GM19395 (cell line): ENCODE data around the gene TMEM259.

Source experiments
- ATAC-seq: cut with Tn5 transposase; IDR thresholded peaks from one replicate; pipeline ENCODE4 v1.9.1; 2021; ENCODE audit warnings: mild to moderate bottlenecking, moderate library complexity; ENCODE audit not compliant: unreplicated experiment

TMEM259 gene

DNA sequence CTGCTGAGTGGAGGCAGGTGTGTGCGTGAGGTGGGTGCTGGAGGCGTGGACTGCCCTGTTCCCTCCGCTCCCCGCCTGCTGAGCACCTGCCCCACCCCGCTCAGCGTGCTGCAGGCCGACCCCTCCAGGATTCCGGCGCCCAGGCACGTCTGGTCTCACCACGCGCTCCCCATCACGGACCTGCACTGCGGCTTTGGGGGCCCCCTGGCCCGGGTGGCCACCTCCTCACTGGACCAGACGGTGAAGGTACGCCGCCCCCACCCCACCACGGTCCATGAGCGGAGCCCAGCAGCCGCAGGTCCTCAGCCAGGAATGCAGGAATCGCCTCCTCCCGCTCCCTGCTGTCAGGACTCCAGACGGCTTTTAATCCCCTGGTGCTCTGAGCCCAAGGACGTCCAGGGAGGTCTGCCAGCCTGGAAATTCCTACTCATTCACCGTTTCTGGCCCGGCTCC lies 30.8 kb downstream of the TMEM259 start:
- no peak for ATAC-seq

GRCh38 chr19:989381-990081 lies 31.4 kb downstream of the TMEM259 start:
- ATAC-seq: no peak

DNA sequence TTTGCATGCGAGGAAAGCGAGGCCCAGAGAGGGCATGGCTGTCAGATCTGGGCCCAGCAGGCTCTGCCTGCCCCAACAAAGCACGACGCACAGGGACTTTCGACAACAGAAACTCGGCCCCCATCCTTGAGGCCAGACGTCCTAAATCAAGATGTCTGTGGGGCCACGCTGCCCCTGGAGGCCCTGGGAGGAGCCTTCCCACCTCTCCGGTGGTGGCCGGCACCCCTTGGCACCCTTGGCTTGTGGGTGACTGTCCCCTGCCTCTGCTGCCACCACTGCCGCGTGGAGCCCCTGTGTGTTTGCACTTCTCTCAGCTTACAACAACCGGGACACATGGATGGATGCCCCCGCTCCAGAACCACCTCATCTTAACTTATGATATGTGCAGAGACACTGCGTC lies 32.4 kb downstream of the TMEM259 start:
- ATAC-seq: no peak

- no peak for ATAC-seq
Observed at GRCh38 chr19:988081-988480, 32.8 kb downstream of the TMEM259 start.

GRCh38 chr19:986083-986482 lies 34.8 kb downstream of the TMEM259 start:
- no peak for ATAC-seq

DNA sequence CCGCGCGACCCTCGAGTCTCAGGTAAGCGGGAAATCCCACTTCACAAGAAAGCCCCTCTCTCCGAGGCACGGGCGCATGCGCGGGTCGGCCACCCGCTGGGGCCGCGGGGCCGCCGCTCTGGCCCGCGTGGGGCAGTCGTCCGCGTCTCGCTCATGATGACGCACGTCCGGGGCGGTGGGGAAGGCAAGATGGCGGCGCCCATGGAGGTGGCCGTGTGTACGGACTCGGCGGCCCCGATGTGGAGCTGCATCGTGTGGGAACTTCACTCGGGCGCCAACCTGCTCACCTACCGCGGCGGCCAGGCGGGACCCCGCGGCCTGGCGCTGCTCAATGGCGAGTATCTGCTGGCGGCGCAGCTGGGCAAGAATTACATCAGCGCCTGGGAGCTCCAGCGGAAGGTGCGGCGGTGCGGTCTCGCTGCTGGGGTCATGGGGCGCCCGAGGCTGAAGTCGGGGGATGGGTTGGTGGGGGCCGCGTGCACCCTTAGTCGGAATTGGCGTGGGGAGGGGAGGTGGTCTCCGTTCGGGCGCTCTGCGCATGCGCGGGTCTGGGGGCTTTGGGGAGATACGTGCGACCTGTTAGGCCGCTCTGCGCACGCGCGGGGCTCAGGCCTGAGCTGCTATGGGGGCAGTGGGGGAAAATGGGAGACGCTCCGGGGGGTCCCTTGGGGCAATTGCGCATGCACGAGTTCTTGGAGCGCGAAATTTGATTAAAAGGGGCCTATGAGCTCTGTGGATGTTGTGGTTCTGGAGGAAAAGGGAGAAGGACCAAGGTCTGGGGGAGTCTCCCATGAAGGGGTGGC lies 36.6 kb downstream of the TMEM259 start, which contains the start of gene WDR18:
TSS of gene WDR18 (plus strand) at position 181 of the 803 bp plus-strand sequence. CDS start at position 190, 9 bp downstream.
- ATAC-seq: peak; percentile 65

GRCh38 chr19:982567-983170 lies 38.3 kb downstream of the TMEM259 start:
- no peak for ATAC-seq

- ATAC-seq: no peak
Observed at GRCh38 chr19:980133-980998, 40.6 kb downstream of the TMEM259 start.

GRCh38 chr19:979318-979741 lies 41.6 kb downstream of the TMEM259 start:
- ATAC-seq: no peak

GRCh38 chr19:977058-977464 lies 43.9 kb downstream of the TMEM259 start:
- no peak for ATAC-seq

- ATAC-seq: no peak
Observed at GRCh38 chr19:976476-976875, 44.4 kb downstream of the TMEM259 start.

- ATAC-seq: no peak
Observed at GRCh38 chr19:974564-975257, 46.2 kb downstream of the TMEM259 start.

DNA sequence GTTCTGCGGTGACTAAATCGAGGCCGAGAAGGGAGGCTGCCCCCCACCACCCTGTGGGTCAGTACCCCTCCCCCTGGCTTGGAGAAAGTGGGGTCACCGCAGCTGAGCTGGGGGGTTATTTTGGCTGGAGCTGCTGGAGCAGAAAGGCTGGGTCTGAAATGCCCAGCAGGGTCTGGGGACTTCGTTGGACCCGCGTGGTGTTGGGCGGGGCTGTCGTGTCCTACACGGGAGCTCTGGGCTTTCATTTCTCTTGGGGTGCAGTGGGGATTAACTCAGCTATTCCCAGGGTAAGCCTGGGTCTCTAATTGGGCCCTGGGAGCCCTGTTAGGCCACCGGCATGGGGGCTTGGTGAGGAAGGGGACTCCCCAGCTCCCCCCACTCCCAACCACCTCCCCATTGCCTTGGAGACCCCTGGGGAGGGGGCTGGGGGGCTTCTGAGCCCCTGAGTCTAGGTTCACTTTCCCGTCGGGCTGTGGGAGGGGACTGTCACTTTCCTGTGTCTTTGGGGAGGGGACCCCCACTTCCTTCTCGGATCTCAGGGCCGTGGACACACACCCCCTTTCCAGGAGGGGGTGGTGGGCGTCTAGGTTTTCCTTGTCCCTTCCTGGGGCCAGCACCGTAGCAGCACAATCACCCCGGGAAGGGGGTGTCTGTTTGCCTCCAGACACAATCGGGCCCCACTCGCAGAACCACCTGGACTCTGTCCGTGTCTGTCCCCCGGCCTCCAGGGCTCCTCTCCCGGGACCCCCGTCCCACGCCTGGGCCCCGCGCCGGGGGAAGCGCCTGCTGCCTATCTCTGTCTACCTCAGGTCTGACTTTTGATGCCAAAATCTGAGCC lies 47.0 kb downstream of the TMEM259 start:
- ATAC-seq: no peak

- no peak for ATAC-seq
Observed at GRCh38 chr19:972281-972680, 48.6 kb downstream of the TMEM259 start.

DNA sequence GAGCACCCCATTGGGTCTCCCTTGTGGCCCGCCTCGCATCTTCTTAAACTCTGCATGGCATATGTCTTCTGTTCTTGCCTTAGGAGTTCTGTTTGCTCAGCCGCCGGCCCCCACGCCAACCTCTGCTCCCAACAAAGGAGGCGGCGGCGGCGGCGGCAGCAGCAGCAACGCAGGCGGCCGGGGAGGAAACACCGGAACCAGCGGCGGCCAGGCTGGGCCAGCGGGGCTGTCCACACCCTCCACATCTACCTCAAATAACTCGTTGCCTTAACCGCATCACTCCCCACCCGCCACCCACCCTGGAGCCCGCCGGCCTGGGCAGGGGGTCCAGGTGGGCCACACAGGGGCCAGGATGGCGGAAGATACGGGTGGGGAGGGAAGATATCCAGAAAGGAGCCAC lies 49.1 kb downstream of the TMEM259 start:
- ATAC-seq: no peak

DNA sequence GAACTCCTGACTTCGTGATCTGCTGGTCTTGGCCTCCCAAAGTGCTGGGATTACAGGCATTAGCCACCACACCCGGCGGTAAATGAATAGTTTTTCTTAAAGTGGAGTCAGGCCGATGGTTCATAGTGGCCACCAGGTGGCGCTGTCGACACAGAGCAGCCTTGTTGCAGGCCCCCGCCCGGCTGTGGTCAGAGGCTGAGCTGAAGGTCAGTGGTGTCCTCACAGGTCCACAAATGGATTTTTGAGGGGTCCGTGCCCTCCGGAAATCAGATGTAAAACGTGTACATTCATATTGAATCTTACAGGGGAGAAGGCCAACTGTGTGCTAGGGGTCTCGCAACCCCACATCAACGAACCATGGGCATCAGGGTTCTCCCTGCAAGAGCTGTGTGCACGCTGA lies 50.2 kb downstream of the TMEM259 start:
- no peak for ATAC-seq

- no peak for ATAC-seq
Observed at GRCh38 chr19:966485-967088, 54.3 kb downstream of the TMEM259 start.

DNA sequence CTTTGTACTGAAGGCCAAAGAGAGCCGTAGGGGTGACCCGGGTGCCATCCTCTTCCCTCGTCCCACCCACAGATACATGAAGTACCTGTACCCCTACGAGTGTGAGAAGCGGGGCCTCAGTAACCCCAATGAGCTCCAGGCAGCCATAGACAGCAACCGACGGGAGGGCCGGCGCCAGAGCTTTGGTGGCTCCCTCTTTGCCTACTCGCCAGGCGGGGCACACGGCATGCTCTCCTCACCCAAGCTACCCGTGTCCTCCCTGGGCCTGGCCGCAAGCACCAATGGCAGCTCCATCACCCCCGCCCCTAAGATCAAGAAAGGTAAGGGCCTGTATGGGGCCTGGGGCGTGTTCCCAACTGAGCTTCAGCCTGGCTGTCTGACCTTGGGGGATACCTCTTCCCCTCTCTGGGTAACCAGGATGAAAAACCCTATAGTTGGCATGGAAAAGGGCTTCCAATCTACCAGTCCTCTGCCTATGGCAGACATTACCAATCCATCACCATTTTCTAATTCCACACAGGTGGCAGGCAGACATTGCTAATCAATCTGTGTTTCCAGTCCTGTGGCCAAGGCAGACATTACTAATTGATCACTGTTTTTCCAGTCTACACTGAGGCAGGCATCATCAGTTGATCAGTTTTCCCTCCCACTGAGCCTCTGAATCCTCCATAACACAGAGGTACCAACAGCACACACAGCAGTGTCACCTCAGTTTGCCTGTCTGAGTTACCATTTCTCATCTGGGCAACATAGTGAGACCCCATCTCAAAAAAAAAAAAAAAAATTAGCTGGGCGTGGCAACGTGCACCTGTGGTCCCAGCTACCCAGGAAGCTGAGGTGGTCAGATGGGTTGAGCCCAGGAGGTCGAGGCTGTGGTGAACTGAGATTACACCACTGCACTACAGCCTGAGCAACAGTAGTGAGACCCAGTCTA lies 55.9 kb downstream of the TMEM259 start:
- ATAC-seq: no peak
